A549 treated with AZD9567 at 1 μM for 4 hours (cell line): Measurements from ENCODE around the gene ZSCAN30. TPM values are rescaled to one million over a fixed set of nuclear protein-coding genes. Genes with fewer than 3 reads are reported as not detected.

Experiments
- total RNA-seq: library from RNA; stranded (reverse); fragments of 200-300 nt; extraction: Qiagen RNA extraction; gene quantifications from 5 replicates; pipeline ENCODE4 v1.2.3, GENCODE V29; 2022; ENCODE audit not compliant: insufficient read depth

ZSCAN30 gene
- total RNA-seq: 0.70 to 3.6 TPM (median 0.79 TPM) in 5 replicates

DNA sequence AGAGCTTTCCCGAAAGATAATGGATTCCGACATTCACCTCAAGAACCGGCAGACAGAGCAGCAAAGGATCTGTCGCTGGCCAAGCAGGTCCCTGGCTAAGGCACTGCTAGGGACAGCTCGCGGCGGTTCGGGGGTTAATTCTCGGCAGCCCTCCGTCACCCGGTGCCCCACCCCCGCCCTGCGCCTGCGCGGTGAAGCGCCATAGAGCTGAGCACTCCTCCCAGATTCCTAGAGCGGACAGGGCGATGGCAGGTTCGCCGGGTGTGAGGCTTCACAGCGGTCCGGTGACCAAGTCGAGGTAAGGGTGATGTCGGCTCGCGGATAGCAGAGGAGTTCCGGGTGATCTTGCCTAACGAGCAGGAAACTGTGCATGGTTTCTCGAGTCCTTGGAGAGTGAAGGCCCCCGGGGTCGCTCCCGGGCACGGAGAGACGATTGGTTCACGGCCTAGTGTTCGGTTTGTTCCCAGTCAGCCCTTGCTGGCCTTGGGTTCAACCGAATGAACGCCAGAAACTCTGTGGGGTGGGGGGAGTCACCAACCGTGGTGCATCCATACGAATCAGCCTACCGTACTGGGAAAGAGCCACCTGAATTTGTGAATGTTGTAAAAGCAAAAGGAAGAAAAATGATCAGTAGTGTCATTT lies at the start of gene ZSCAN30:
ZSCAN30 (minus strand) TSS at position 136 of the 642 bp plus-strand sequence. CDS start 25,877 bp downstream, outside the sequence.

DNA sequence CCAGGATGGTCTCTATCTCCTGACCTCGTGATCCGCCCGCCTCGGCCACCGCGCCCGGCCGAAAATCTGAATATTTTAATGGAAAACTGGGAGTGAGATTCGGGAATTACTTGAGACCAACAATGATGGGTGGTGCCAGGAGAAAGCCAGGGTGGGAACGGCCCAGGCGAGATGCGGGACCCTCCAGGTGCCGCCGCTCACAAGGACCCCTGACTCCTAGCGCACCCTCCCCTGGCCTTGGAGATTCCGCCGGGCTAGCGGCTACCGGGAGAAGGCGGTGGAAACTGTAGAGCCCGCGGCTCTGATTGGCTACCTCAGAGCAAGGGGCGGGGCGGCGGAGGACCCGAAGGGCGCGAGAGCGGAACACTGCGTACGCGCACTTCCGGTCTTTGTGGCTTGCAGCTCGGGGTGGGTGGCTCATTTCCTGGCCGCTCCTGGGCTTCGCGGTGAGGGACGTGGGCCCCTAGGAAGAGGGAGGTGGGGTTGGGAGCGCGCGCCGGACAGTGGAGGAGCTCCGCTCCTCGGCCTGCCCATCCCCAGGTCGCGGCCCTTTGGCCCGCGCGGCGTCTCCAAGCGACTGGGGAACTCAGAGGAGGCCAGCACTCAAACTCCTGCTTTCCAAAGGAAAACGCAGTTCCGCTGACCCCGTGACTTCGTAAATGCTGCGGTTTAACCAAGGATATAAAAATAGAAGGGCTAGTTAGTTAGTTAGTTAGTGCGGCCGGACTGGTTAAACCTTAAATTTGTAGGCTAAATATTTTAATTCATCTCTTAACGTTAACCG lies 49.2 kb downstream of the ZSCAN30 start, which contains the start of gene ZNF397:
ZNF397 (plus strand) TSS at position 371 of the 784 bp plus-strand sequence. CDS start 1,437 bp downstream, outside the sequence.

Other genes starting within 250 kb of the ZSCAN30 start
- 10.9 to 17.0 TPM (median 12.9 TPM) in 5 replicates for gene MAPRE2, start 248.8 kb downstream of the ZSCAN30 start, total RNA-seq
- 3.4 to 7.3 TPM (median 4.5 TPM) in 5 replicates for gene ZNF397, start 49.2 kb downstream of the ZSCAN30 start, total RNA-seq
- gene ZNF24, start 54.2 kb upstream of the ZSCAN30 start, total RNA-seq: 9.2 to 12.2 TPM (median 11.2 TPM) in 5 replicates
- gene ZNF396, start 87.1 kb upstream of the ZSCAN30 start, total RNA-seq: 0.53 to 0.68 TPM (median 0.58 TPM) in 4 of 5 replicates, not detected in the other
- gene INO80C, start 207.7 kb upstream of the ZSCAN30 start, total RNA-seq: 16.2 to 23.3 TPM (median 22.9 TPM) in 5 replicates